Stimulated activated CD8-positive, alpha-beta memory T cell treated with anti-CD3 and anti-CD28 coated beads, Interleukin-15, amount 100 ng/mL, for 24 hours (primary cell): ENCODE results near the gene NOS1.

Experiments
- DNase-seq: peaks from one replicate; pipeline ENCODE4 v3.0.0-alpha.2; 2020; ENCODE audit warnings: low read depth

Gene NOS1

GRCh38 chr12:117363953-117364486 lies 2.6 kb upstream of the NOS1 start:
- no peak for DNase-seq

DNA sequence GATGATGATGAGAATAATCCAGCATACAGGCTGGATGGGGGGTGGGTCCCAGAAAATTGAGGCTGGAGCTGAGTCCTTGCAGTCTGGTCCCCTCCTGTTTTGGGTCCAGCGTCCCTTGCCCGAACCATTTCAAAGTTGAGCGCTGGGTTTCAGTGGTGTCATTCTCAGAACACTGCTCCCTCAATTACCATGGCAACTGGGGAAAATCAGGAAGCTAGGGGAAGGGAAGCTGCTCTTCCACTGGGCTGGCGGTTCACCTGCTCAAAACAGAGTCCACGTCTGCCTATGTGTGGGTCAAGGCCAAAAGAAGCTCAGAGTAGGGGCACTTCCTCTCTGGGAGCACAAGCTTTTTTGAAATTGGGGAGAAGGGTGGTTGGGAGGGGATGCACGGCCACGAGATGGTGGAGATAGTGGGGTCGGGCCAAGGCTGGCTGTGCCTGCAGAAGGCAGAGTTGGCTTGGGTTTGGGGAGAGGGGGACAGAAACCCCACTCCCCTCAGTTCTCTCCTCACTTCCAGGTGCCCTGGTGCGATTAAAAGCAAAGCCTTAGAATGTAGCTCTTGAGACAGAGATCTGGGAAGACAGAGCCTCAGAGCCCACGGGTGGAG lies 1.7 kb upstream of the NOS1 start:
- no peak for DNase-seq

DNA sequence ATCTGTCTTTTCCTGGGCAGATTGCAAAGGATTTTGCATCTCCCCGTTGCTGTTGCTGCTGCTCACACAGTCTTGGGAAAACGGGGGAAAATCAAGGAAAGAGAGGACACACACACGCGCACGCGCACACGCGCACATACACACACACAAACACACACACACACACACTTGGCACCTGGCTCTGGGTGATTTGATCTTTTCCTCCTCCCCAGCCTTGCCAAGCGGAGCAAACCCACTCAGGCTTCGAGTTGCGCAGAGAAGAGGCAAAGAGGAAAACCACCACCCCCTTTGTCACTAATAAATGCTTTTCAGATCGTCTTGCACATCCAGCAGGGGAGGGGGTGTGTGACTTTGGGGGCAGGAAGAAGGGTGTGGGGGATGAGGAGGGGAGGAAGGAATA lies 965 bp upstream of the NOS1 start:
- no peak for DNase-seq

DNA sequence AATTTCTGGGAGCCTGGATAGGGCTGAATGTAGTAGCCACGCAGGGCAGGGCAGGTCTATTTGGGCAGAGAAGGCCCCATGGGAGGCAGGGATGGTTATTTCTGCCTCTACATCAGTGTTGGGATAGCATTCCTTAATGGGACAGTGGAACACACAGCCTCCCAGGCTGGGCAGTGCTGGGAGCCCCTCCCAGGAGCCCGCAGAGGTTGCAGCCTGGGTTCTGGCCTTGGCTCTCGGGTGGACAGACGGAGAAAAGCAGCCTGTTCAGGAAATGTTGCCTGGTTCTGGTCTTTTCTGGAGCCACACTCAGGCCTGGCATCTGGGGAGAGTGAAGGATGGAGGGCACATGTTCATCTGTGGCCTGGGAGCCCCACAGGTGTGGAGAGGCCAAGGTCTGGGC lies 479 bp upstream of the NOS1 start:
- DNase-seq: no peak

- DNase-seq: no peak
Measured at GRCh38 chr12:117360551-117361346, 677 bp downstream of the NOS1 start.

DNA sequence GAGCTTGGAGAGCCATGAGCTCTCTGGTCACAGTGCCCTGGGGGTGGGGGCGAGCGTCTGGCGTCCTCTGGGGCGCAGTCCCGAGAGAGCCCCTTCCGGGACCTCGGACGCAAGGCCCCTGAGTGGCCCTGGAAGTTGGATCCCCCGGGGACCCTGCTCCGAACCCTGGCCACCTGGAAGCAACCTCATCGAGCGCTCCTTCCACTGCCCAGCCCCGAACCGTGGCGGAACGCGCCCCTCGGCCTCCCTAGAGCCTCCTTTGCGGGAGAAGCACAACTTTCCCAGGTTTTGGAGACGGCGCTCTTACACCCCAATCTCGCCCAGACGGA lies 1.2 kb downstream of the NOS1 start:
- no peak for DNase-seq

- no peak for DNase-seq
Measured at GRCh38 chr12:117359029-117359845, 2.2 kb downstream of the NOS1 start.

DNA sequence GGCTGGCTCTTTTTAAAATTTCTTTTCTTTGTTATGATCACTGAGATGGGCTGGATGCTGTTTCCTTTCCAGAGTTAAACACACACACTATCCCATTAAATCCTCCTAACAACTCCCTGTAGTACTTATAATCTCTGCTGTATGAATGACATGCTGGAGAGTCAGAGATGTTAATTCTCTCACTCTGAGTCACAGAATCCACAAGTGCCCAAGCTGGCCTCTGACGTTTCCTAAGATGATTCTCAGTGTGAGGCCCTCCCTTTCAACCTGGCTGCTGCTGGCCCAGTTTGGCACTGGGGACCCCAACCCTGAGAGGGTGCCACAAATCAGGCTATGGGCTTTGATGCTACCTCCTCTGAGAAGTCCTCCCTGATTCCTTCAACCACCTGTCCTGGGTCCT lies 5.4 kb downstream of the NOS1 start:
- DNase-seq: no peak

DNA sequence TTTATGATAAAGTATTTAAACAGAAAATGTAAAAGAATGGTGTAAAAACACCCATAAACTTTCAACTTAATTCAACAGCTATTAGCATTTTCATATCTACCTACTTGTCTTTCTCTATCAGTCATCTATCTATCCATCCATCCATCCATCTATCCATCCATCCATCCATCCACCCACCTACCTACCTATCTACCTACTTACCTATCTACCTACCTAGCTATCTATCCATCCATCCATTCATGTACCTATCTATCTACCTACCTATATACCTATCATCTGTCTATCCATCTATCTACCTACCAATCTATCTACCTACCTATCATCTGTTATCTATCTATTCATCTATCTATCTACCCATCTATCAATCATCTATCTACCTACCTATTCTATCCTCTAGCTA lies 8.5 kb downstream of the NOS1 start:
- DNase-seq: no peak

- DNase-seq: no peak
Measured at GRCh38 chr12:117352206-117352605, 9.2 kb downstream of the NOS1 start.

GRCh38 chr12:117350140-117350539 lies 11.3 kb downstream of the NOS1 start:
- no peak for DNase-seq

DNA sequence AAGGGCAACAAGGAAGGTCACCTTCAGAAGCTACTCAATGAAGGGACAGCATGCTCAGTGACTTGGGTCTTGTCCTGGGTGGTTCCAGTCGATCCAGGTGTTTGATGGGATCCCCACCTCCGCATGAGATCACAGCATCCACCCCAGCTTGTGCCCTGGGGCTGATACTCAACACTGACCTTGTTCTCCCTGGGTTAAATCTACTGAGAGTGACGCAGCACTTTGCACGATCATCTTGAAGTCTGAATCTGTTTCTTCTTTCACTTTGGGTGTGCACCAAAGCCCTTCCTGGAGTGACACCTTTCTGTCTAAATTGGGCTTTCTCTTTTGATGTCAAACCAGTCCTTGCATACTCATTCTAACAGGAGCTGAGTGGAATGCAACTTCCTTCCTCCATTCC lies 13.8 kb downstream of the NOS1 start:
- no peak for DNase-seq

GRCh38 chr12:117344716-117345115 lies 16.7 kb downstream of the NOS1 start:
- no peak for DNase-seq

- DNase-seq: no peak
Measured at GRCh38 chr12:117343849-117344248, 17.6 kb downstream of the NOS1 start.

- no peak for DNase-seq
Measured at GRCh38 chr12:117343296-117343695, 18.1 kb downstream of the NOS1 start.

GRCh38 chr12:117342682-117343081 lies 18.7 kb downstream of the NOS1 start:
- DNase-seq: no peak

DNA sequence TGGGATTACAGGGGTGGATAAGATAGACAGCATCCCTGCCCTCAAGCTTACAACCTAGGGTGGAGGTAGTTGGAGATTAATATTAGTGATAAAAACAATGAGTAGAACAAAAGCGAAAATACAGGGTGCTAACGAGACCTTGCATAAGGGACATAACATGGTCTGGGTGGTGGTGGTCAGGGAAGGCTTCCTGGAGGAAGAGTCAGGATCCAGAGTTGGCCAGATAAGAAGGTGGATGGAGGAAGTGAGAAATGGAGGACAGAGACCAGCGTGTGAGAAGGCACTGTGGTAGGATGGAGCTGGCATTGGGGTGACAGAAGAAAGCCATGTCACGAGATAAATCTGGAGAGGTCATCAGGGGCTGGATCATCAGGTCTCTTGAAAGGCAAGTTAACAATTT lies 19.2 kb downstream of the NOS1 start:
- DNase-seq: no peak

GRCh38 chr12:117339104-117339503 lies 22.3 kb downstream of the NOS1 start:
- no peak for DNase-seq

DNA sequence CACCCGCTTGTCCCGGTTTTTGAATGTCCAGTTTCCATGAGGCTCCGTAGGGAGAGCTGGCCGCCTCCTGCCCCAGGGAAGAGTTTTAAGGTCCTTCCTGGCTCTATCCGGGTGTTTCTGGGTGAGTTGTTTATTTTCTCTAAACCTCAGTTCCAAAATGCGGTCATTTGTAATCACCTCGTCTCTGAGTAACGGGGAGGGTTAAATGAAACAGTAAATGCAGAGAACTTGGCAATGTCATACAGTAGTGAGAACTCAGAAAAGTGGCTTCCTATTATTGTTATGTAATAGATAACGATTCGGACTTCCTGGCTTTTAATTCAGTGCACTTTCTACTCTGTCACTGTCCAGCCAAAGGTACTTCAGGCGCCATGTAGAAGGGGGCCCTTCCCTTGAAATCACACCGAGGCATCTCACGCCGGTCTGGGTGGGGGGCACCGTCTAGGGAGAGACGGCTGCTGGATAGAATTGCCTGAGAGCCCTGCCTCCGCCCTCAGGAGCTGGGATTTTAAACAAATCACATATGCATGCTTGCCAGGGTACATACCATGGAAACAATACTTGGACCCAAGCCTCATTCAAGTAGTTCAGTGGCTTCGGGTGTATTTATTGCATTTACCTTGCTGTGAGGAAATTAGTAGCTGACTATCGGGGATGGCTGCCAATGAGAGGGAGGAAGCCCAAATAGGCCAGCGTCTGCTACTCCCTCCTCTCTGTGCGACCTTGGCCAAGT lies 26.4 kb downstream of the NOS1 start:
- DNase-seq: no peak

- DNase-seq: no peak
Measured at GRCh38 chr12:117334051-117334450, 27.4 kb downstream of the NOS1 start.

DNA sequence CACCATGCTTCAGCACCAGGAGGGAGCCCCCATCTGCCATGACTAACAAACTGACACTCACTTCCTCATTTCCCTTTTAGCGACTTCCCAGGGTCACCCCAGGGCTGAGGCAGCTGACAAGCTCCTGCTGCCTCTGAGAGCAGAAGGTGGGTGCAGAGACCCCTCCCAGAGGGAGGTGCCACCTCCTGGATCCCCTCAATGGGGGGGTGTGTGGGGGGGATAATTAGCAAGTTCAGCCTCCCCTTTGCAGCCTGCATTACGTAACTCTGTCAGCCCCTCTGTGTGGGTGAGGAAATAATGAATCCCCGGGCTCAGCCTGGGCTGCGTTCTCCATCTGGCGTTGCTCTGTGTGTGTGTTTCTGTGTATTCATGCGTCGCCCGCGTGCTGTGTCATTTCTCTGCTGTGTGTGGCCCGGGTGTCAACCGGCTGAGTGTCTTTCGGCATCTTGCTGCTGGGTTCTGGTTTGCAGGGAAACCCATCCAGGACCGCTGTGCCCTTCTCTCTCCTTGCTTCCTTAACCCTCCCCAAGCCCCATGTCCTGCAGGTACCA lies 28.0 kb downstream of the NOS1 start:
- DNase-seq: no peak

DNA sequence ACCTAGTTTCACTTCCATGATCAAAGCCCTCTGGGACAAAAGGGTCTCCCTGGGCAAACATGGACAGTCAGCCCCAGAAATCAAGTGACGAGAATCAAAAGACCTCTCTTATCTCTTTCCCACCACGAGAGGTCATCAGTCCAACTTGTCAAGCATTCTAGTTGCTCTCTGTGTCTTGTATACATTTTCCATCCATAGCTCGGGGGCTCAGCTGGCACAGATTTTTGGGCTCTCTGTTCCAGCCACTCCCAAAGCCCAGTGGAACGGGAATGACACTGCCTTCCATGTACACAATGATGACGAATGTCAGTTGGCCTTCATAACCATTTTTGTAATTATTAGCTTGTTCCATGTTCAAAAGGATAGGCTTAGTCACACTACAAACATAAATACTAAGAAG lies 29.7 kb downstream of the NOS1 start:
- no peak for DNase-seq
